GM20431 (cell line): ENCODE data around the gene SGCD.

Source experiments
- in situ Hi-C: fragments of 300-500 bp; cut with MseI, MboI; formaldehyde crosslinking; loops from one replicate; pipeline ENCODE4 v1.15.0; 2020; ENCODE audit warnings: low sequenced_read_pairs; ENCODE audit not compliant: unreplicated experiment

The SGCD gene

DNA sequence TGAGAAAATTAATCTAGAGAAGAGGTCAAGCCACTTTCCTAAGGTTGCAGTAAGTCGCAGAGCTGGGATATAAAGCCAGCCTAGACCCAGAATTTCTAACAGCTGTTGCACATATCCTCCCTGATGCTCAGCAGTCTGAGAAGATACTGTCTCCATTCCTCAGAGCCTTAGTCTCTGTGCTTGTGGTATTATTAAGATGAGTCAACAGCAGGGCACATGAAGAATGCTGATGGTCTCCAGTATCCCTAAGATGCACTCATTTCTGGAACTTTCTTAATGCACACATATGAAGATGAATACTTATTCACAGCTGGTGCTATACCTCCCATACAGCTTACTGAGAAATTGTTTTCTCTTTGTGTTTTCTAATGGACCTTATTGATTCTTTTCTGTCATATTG, 32.5 kb downstream of the SGCD start:
- in situ Hi-C loops = no loop called here

DNA sequence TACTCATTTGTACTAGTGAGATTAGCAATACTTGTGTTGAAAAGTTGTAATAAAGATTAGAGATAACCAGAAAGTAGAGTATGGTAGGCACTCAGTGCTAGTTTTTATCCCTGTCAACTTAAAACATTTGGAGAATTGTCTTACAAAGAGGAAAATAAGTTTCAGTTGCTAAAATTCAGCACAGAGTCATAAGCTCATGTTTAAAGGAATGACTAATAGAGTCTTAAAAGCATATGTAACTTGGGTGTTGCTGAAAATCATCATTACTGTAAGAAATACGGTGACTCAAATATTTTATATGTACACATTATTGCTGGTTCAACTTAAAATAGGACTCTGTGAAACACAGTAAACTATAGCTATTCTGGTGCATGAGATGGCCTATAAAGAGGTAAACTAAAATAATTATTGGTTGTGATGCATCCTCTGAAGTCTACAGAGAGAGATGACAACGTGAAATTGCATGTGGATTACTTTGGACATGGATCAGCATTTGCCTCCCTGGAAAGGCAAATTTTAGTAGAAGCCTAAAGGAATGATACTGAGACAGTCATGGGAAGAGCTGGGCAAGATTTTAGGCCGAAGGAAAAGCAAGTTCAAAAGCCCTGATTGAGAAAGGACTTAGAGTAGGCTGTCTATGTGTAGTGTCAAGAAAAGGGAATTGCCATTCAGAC, 34.6 kb downstream of the SGCD start:
- in situ Hi-C loops = no loop called here

DNA sequence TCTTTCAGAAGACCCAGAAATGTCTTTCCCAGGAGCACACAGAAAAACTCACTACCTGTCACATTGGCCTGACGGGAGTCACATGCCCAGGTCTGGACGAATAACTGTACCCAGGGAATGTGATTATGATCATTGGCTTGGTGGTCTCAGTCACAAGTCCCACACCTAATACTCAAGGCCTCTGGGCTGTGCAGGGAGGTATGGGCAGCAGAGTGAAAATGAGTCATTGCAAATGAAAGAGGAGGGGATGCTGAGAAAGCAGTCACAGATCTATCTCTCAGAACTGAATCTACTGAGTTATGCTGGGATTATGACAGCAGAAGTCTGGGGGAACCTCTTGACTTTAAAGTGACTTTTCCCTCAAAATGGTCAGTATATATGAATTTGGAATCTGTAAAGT, 36.9 kb downstream of the SGCD start:
- in situ Hi-C loops = no loop called here

DNA sequence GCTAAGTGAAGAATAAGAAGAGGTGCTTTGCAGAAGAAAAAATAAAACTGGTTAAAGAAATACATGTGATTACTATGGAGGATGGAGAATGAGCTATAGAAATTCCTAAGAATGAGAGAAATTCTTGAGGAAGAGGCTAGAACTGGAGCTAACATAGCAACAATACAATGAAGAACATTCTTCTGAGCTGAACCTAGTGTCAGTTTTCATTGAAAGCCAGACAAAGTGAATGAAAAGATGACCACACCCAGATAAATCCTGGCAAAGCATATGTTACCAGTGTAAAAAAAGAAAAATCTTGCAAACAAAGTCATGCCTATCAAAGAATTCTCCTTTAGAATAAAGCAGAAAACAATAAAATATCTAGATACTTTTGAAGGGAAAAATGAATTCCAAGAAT, 39.6 kb downstream of the SGCD start:
- in situ Hi-C loops = no loop called here

GRCh38 chr5:156367597-156367996, 40.6 kb downstream of the SGCD start:
- in situ Hi-C loops = no loop called here

DNA sequence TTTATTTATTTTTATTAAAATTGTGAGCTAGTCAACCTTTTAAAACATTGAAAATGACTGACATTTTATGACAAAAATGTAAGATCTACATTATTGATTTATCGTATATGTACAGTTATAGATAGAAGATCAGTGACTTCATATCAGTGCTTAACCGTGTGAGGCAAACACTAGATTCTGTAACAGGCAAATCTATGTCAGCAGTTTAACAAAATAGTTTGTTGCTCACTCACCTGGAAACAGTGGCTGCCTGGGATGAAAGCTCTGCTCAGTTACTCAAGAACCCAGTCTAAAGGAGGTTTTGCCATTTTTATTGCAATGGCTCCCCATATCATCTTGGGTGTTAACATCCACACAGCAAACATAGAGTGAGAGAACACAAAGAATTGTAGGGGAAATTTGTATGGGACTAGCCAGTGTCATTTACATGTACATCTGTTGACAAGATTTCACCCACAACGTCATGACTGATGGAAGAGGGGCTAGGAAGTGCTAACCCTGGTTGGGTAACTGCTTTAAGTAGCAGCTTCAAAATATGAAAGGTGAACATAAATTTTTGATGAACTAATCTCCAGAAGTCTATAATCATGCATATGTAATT, 49.0 kb downstream of the SGCD start:
- in situ Hi-C loops = no loop called here

DNA sequence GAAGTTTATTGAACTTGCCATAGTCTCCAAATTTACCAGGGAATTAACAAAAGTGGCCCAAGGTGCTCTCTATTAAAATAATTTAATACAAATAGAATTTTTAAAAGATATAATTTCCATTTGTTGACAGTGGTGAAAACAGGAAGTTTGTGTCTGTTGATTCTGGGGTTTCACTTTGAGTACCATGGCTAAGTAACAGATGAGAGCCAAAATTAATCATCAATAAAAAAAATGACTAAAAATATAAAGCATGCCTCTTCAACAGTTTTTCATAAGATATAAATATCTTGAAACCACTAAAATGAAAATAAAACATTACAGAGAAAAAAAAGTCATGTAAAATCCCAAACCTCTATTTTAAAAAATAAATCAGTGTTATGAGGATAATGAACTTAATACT, 49.8 kb downstream of the SGCD start:
- in situ Hi-C loops = no loop called here

GRCh38 chr5:156378159-156378558, 51.2 kb downstream of the SGCD start:
- in situ Hi-C loops = no loop called here

GRCh38 chr5:156379206-156379605, 52.2 kb downstream of the SGCD start:
- in situ Hi-C loops = no loop called here

DNA sequence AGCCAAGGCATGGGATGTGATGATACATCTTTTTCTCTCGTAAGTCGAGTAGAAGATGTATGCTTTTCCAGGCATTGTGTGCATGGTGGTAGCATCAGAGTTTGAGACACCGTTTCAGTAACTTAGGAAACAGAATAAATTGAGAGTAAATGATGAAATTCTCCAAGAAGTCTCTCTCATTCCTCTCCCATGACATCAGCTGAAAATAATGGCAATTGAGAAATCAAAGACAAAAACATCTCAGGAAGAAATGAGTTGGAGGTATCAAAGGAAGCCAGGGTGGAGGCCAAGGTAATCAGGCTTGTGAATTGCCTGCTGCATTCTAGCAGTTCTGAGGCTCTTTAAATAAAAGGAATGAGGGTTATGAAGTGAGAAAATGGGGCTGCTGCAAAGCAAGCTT, 53.9 kb downstream of the SGCD start:
- in situ Hi-C loops = no loop called here

- in situ Hi-C loops = no loop called here
Observed at GRCh38 chr5:156383510-156384265, 56.7 kb downstream of the SGCD start.

DNA sequence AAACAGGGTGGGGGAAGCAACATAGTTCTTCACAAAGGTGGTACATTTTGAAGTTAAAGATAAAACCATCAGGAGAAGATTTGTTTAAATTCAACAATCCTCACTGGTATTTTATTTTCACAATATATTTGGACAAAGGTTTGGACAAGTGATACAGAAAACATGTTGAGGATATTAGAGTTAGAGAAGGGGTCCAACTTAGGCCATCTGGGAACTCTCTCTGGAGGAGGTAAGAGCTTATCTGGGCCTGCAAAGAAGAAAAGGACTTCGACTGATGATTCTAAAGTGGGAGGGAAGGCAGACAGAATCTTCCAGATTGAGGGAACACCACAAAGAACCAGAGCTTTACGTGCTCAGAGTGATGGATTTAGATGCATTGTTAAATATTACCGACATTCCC, 58.5 kb downstream of the SGCD start:
- in situ Hi-C loops = no loop called here

DNA sequence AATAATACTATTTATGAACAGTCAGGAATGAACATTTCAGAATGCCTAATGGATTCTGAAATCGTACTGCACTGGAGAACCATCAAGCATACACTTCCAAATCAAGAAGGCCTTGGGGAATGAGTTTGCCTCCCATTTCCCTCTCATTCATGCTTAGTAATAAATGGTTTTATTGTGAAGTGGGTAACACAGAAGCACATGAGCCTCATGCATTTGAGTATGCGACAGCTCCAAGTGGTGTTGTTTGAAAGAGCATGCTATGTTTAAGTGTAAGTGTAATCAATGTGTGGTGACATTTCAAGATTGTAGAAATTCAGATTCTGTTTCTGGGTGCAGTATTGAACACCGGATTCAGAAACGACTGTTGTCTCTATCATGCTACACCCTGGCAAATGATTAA, 60.0 kb downstream of the SGCD start:
- in situ Hi-C loops = no loop called here

DNA sequence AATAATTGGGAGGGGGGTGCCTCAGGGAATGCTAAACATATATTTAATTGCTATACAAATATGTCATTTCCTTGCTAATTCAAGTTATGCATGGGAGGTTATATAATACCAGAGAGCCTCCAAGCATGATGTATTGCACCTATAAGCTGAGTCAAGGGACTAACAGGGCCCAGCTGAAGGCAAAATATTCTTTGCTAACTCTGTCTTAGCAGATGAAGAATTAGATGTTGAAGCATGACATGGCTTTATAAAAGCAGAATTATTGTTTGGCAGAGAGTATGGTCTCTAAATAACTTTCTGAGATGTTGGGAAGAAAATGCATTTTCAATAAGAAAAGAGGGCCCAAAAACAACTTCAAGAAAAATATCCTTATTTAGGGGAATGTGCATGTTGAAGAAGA, 60.4 kb downstream of the SGCD start:
- in situ Hi-C loops = no loop called here

DNA sequence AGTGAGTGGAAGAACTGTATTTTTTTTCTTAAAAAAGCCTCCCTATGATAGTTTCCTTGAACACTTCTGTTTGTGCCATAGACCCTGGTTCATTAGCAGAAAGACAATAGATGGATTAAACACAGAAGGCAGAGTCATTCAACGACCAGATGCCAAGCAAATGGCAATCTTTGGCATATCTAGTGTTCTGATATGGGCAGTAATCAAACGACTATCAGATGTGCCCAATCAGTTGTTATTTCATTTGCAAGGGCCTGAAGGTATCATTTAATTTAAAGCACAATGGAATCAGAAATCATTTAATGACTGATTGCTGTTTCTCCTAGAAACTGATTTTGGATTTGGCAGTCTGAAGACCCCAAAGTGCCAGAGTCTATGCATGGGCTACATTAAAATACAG, 61.3 kb downstream of the SGCD start:
- in situ Hi-C loops = no loop called here

DNA sequence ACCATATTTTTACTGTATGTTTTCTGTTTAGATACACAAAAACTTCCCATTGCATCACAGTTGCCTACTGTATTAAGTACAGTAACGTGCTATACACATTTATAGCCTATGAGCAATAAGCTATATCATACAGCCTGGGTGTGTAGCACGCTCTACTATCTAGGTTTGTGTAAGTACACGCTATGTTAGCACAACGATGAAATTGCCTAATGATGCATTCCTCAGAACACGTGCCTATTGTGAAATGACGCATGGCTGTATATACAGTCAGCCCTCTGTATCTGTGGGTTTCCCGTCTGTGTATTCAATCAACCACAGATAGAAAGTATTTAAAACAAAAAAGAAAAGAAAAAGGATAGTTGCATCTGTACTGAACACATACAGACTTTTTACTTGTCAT, 64.2 kb downstream of the SGCD start:
- in situ Hi-C loops = no loop called here

- in situ Hi-C loops = no loop called here
Observed at GRCh38 chr5:156393980-156394379, 67.0 kb downstream of the SGCD start.

- in situ Hi-C loops = no loop called here
Observed at GRCh38 chr5:156394642-156395305, 67.8 kb downstream of the SGCD start.

DNA sequence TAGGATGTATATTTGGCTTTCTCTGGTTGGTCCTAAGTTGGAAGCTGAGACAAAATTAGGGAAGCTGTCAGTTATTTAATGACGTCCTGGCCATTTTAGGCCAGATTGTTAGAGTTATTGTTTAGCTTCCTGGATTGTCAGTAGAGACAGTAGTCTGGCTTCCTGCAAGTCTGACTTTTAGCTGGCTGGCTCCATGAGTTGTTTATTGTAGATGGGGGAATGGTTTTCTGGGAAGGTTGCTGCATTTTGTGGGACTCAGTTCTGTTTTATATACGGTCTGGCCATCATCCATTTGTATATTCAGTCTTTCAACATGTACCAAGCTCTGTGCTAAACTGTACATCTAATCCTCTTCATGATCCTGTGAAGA, 68.3 kb downstream of the SGCD start:
- in situ Hi-C loops = no loop called here

DNA sequence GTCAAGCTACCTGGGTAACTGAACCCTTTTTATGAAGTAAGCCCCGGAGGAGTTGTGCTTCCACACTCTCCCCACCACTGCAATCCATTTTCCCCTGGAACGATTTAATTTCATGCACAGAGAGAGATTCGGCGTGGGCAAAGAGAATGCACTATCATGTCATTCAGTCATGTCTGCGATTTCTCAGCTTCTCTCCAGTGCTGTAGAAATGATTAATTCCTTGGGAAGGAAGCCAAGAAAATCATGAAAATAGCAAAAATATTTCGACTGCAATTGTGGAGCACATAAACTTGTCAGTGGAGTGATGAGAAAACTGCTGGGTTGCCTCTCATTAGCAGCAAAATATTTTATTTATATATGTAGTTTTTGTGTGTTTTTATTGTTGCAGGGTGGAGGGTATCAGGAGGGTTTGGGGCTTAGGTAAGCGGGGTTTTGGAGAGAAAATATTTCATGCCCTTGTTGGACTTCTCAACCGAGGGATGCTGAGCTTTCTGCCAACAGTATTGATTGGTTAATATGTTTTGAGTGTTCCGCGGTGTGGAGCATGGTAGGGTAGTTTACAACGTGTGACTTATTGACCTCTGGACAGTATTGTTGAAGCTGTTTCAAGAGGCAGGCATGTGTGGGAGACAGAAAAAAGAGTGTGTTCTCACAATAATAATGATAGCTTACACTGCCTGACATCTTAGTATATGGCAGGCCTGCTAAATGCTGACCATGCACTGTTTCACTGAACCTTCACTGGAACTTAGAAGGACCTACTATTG, 69.3 kb downstream of the SGCD start:
- in situ Hi-C loops = no loop called here

DNA sequence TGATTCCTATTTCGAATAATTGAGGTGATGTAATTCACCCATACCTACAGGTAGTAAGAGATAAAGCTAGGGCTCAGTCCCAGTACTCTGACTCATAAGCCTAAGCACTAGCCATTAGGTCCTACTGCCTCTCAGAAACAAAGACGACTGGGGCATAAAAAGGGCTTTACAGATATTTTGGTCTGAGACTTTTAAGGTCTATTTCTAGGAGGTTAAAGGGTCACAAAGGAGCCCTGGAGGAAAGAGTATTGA, 69.8 kb downstream of the SGCD start:
- in situ Hi-C loops = no loop called here
